CD4-positive, alpha-beta T cell (primary cell): ENCODE data around the gene UROS. TPM values are rescaled to one million over a fixed set of nuclear protein-coding genes. Genes with fewer than 3 reads are reported as not detected.

Experiments used
- ATAC-seq: fragments of 200-7000 bp; cut with Tn5 transposase; one replicate; pipeline ENCODE4 v1.10.0; 2022; ENCODE audit warnings: mild to moderate bottlenecking; ENCODE audit not compliant: poor library complexity
- CTCF ChIA-PET: fragments of 350-600 bp; sonication (Branson Sonifier 250); formaldehyde crosslinking; loops from one replicate; lab custom pipeline; 2021; ENCODE audit warnings: antibody characterized with exemption, inconsistent platforms; lab: Charles Lee
- POLR2A ChIA-PET: fragments of 350-600 bp; sonication (Branson Sonifier 250); formaldehyde crosslinking; loops from one replicate; lab custom pipeline; 2021; ENCODE audit warnings: antibody characterized with exemption, inconsistent platforms; lab: Charles Lee
- DNase-seq, 14 experiments: peaks; one replicate each; pipeline ENCODE4 v3.0.0-alpha.2; 2013 to 2020; ENCODE audit warnings: mixed read lengths in 2 of 14
- H3K27ac ChIP-seq, 2 donors: one replicate each; pipeline versions ENCODE4 v1.5.1 to v1.7.0; 2013; ENCODE audit warnings: low read length in 2 of 2, low read depth in 1 of 2, mild to moderate bottlenecking in 1 of 2
- H3K27me3 ChIP-seq, 2 experiments: 1 replicate in 1 of 2; 2 replicates in 1 of 2; pipeline versions ENCODE4 v1.6.1 to v1.7.0; 2013; ENCODE audit warnings: low read length in 2 of 2, control low read depth in 1 of 2, mild to moderate bottlenecking in 1 of 2, moderate library complexity in 1 of 2; ENCODE audit not compliant: insufficient read depth in 2 of 2, control insufficient read depth in 1 of 2
- H3K36me3 ChIP-seq: one replicate; pipeline ENCODE4 v1.6.1; 2013; ENCODE audit warnings: low read length, control low read depth; ENCODE audit not compliant: insufficient read depth
- H3K4me1 ChIP-seq: one replicate; pipeline ENCODE4 v1.6.1; 2013; ENCODE audit warnings: low read length, control low read depth; ENCODE audit not compliant: insufficient read depth
- H3K4me3 ChIP-seq: one replicate; pipeline ENCODE4 v1.5.1; 2013; ENCODE audit warnings: mild to moderate bottlenecking, low read length, moderate library complexity
- H3K9me3 ChIP-seq, 2 experiments: 1 replicate in 1 of 2; 2 replicates in 1 of 2; pipeline versions ENCODE4 v1.6.1 to v1.7.0; 2013; ENCODE audit warnings: low read length in 2 of 2, mild to moderate bottlenecking in 2 of 2, control low read depth in 1 of 2, moderate library complexity in 1 of 2; ENCODE audit not compliant: control insufficient read depth in 1 of 2, insufficient read depth in 1 of 2
- H3K27ac Mint-ChIP-seq: one replicate; pipeline ENCODE4 v1.8.0; 2020; ENCODE audit warnings: mixed read lengths
- H3K27me3 Mint-ChIP-seq: one replicate; pipeline ENCODE4 v1.8.0; 2021; ENCODE audit warnings: mixed read lengths
- H3K36me3 Mint-ChIP-seq: one replicate; pipeline ENCODE4 v1.8.0; 2021; ENCODE audit warnings: low read depth, mixed read lengths
- H3K4me1 Mint-ChIP-seq: one replicate; pipeline ENCODE4 v1.8.0; 2021; ENCODE audit warnings: low read depth, mixed read lengths
- H3K4me3 Mint-ChIP-seq: one replicate; pipeline ENCODE4 v1.8.0; 2020; ENCODE audit warnings: mild to moderate bottlenecking, mixed read lengths
- H3K9me3 Mint-ChIP-seq: one replicate; pipeline ENCODE4 v1.8.0; 2020; ENCODE audit warnings: mixed read lengths
- CTCF ChIP-seq: fragments of 200-600 bp; IDR thresholded peaks from one replicate; pipeline ENCODE4 v1.8.0; 2022; ENCODE audit warnings: antibody characterized with exemption, mild to moderate bottlenecking
- intact Hi-C, 2 experiments: fragments of 100-400 bp; cut with DNase I in 1 of 2; cut with micrococcal nuclease in 1 of 2; formaldehyde crosslinking; loops; one replicate each; pipeline versions ENCODE4 v1.15.1 to v1.9.0; 2023 to 2025; cut with DNase I, micrococcal nuclease
- total RNA-seq, 174 experiments: library from RNA in 2 of 174; stranded (reverse) in 2 of 174; gene quantifications; one replicate each; pipeline ENCODE4 v1.2.3 and lab custom pipeline; 2021 to 2026

The UROS gene
- total RNA-seq, 2 experiments from 2014 or later, result 18.2 to 18.6 TPM

GRCh38 chr10:125756853-125757487 lies 66.1 kb downstream of the UROS start:
- no peak for DNase-seq
- POLR2A ChIA-PET, result no interaction called here
- Mint-ChIP-seq H3K4me1 (peaks cover 7% of the 10 kb centered on the region), H3K27me3 (no peaks in the 10 kb centered on the region), H3K4me3 (no peak overlapping the region), H3K36me3 (peaks cover 87% of the 10 kb centered on the region), H3K27ac (no peak overlapping the region), H3K9me3 (no peaks in the 10 kb centered on the region)
- ATAC-seq, result no peak
- intact Hi-C loops, result no loop called here
- CTCF ChIA-PET, result no interaction called here
- Histone ChIP-seq H3K27me3 (no peaks in the 10 kb centered on the region), H3K36me3 (peaks cover 92% of the 10 kb centered on the region), H3K4me1 (no peaks in the 10 kb centered on the region), H3K27ac (no peak overlapping the region), H3K9me3 (no peaks in the 10 kb centered on the region), H3K4me3 (no peak overlapping the region)
- no peak for TF ChIP-seq CTCF

GRCh38 chr10:125756196-125756595 lies 66.9 kb downstream of the UROS start:
- ChIA-PET CTCF (no interaction called here), POLR2A (no interaction called here)
- Histone ChIP-seq H3K4me1 (no peaks in the 10 kb centered on the region), H3K36me3 (peaks cover 92% of the 10 kb centered on the region), H3K27ac (no peak overlapping the region), H3K4me3 (no peak overlapping the region), H3K27me3 (no peaks in the 10 kb centered on the region), H3K9me3 (no peaks in the 10 kb centered on the region)
- no peaks in the 10 kb centered on the region for H3K27me3 Mint-ChIP-seq
- no peak overlapping the region for H3K4me3 Mint-ChIP-seq
- H3K9me3 Mint-ChIP-seq, result no peaks in the 10 kb centered on the region
- peaks cover 87% of the 10 kb centered on the region for H3K36me3 Mint-ChIP-seq
- H3K4me1 Mint-ChIP-seq, result peaks cover 7% of the 10 kb centered on the region
- no peak for TF ChIP-seq CTCF
- ATAC-seq (no peak), DNase-seq (no peak)
- intact Hi-C loops, result no loop called here
- no peak overlapping the region for H3K27ac Mint-ChIP-seq

- no peak overlapping the region for H3K4me3 ChIP-seq
- intact Hi-C loops, result no loop called here
These were observed 75.6 kb downstream of the UROS start for GRCh38 chr10:125747417-125747816.

More at GRCh38 chr10:125747417-125747816, 75.6 kb downstream of the UROS start:
- H3K36me3 ChIP-seq, result peaks cover 86% of the 10 kb centered on the region
- Mint-ChIP-seq H3K27me3 (no peaks in the 10 kb centered on the region), H3K4me1 (no peaks in the 10 kb centered on the region), H3K4me3 (no peak overlapping the region), H3K27ac (no peak overlapping the region), H3K36me3 (peaks cover 100% of the 10 kb centered on the region), H3K9me3 (no peaks in the 10 kb centered on the region)
- ChIA-PET CTCF (no interaction called here), POLR2A (interaction anchor here (0.7 kb wide), 1 partner anchor 82 kb away, joined by 3 read pairs; no protein-coding TSS in a partner anchor)
- ATAC-seq (no peak), DNase-seq (no peak)
- H3K9me3 ChIP-seq, result no peaks in the 10 kb centered on the region
- no peaks in the 10 kb centered on the region for H3K4me1 ChIP-seq
- H3K27ac ChIP-seq, result no peak overlapping the region
- H3K27me3 ChIP-seq, result no peaks in the 10 kb centered on the region
- no peak for TF ChIP-seq CTCF
